Measurements from ENCODE around the gene ZBTB45.

Gene ZBTB45

DNA sequence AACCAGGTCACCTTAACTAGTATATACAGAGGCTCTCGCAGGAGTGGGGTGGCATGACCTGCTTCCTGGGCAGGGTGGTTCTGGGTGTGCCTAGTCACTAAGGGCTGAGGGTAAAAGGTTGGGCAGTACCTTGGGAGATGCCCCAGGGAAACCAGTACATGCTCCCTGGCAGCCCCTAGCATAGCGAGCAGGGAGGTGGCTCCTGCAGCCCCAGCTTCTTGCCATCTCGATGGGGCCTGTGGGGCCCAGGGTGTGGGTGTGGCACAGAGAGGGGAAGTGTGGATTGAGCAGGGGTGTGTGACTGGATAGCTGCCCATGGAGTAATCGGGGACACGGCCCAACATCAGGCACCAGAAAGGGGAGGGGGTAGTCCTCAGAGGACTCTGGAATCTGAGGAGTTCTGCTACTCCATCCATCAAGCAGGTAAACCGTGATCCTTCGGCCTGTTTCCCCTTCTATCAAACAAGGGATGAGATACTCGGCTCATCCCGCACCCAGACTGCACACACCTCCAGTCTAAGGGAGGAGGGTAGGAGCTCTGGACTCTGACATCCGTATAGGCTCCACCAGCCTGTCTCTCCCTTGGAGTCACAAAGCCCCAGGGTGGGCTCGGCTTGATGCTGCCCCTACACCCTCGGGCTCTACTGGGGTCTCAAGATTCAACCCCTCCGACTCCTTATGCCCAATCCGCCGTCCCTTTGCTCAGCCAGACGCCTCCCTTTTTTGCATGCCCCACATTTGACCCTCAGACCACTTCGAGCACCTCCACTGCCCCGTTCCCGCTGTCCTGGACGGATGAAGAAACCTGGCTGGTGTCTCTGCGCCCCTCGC is 1.1 kb downstream of the ZBTB45 start:
- no peak for TF ChIP-seq POLR2A (IDR thresholded peaks at IDR 0.05; ENCODE audit: extremely low read depth, insufficient read length)
- TF ChIP-seq, protein P1, sequence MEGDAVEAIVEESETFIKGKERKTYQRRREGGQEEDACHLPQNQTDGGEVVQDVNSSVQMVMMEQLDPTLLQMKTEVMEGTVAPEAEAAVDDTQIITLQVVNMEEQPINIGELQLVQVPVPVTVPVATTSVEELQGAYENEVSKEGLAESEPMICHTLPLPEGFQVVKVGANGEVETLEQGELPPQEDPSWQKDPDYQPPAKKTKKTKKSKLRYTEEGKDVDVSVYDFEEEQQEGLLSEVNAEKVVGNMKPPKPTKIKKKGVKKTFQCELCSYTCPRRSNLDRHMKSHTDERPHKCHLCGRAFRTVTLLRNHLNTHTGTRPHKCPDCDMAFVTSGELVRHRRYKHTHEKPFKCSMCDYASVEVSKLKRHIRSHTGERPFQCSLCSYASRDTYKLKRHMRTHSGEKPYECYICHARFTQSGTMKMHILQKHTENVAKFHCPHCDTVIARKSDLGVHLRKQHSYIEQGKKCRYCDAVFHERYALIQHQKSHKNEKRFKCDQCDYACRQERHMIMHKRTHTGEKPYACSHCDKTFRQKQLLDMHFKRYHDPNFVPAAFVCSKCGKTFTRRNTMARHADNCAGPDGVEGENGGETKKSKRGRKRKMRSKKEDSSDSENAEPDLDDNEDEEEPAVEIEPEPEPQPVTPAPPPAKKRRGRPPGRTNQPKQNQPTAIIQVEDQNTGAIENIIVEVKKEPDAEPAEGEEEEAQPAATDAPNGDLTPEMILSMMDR (IDR thresholded peaks at IDR 0.05; ENCODE audit: low read depth, low read length), result no peak
- no peak for TF ChIP-seq MYC (IDR thresholded peaks at IDR 0.05; ENCODE audit: low read depth, low read length)
- peak; percentile 72 for DNase-seq (ENCODE audit: low read depth)
- peak overlapping the region; percentile 83 for H3K4me3 ChIP-seq (ENCODE audit: low read depth, low read length)

GRCh38 chr19:58516964-58517833 is 2.4 kb downstream of the ZBTB45 start:
- no peak overlapping the region for H3K4me3 ChIP-seq (ENCODE audit: low read depth, low read length)
- TF ChIP-seq, protein P2, sequence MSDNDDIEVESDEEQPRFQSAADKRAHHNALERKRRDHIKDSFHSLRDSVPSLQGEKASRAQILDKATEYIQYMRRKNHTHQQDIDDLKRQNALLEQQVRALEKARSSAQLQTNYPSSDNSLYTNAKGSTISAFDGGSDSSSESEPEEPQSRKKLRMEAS (IDR thresholded peaks at IDR 0.05; ENCODE audit: low read depth, low read length), result no peak
- TF ChIP-seq POLR2A (IDR thresholded peaks at IDR 0.05; ENCODE audit: extremely low read depth, insufficient read length), result no peak
- TF ChIP-seq, protein P1 (IDR thresholded peaks at IDR 0.05; ENCODE audit: low read depth, low read length), result peak; percentile 2
- DNase-seq (ENCODE audit: low read depth), result no peak

DNA sequence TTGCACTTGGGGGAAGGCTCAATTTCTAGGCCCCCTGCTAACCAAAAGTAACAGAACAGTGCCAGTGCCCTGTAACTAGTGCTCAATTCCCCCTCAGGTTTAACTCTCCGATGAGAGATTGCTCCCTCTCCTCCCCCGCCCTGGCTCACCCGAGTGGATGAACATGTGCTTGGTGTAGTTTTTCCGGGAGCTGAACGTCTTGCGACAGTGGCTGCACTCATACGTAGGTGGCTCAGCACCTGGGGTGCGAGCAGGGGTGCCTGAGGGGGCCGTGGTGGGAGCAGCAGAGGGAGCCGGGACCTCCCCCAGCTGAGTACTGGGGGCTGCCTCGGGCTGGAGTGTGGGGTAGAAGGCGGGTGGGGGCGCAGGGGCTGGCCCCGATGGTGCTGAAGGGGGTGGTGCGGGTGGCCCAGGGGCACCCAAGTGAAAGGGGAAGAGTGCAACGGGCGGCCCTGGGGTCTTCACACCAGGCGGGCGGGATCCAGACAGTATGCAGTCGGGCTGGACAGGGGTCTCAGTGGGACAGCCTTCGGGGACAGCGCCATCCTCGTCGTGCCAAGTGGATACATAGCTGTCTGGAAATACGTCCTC is 3.3 kb downstream of the ZBTB45 start:
- H3K4me3 ChIP-seq (ENCODE audit: low read depth, low read length), result no peak overlapping the region
- DNase-seq (ENCODE audit: low read depth), result no peak
- no peak for TF ChIP-seq MYC (IDR thresholded peaks at IDR 0.05; ENCODE audit: low read depth, low read length)
- TF ChIP-seq, protein P2 (IDR thresholded peaks at IDR 0.05; ENCODE audit: low read depth, low read length), result no peak

- no peak for DNase-seq (ENCODE audit: low read depth)
- TF ChIP-seq, protein P1 (IDR thresholded peaks at IDR 0.05; ENCODE audit: low read depth, low read length), result no peak
- TF ChIP-seq POLR2A (IDR thresholded peaks at IDR 0.05; ENCODE audit: extremely low read depth, insufficient read length) (no peak), MYC (IDR thresholded peaks at IDR 0.05; ENCODE audit: low read depth, low read length) (no peak)
- TF ChIP-seq, protein P2 (IDR thresholded peaks at IDR 0.05; ENCODE audit: low read depth, low read length), result no peak
- peak overlapping the region; percentile 13 for H3K4me3 ChIP-seq (ENCODE audit: low read depth, low read length)
Measured at GRCh38 chr19:58515259-58515658, 4.4 kb downstream of the ZBTB45 start.

- no peak for TF ChIP-seq MYC (IDR thresholded peaks at IDR 0.05; ENCODE audit: low read depth, low read length)
- TF ChIP-seq, protein P2 (IDR thresholded peaks at IDR 0.05; ENCODE audit: low read depth, low read length), result no peak
- TF ChIP-seq POLR2A (IDR thresholded peaks at IDR 0.05; ENCODE audit: extremely low read depth, insufficient read length), result no peak
- TF ChIP-seq, protein P1 (IDR thresholded peaks at IDR 0.05; ENCODE audit: low read depth, low read length), result no peak
- H3K4me3 ChIP-seq (ENCODE audit: low read depth, low read length), result peak overlapping the region; percentile 91
- no peak for DNase-seq (ENCODE audit: low read depth)
Measured at GRCh38 chr19:58514564-58515022, 5.0 kb downstream of the ZBTB45 start.

All from NB4 (cell line).